Sigmoid colon (tissue), 4 donors: ENCODE measurements around the gene NSMF.

Source experiments
- EP300 ChIP-seq, 4 donors: sonication (generic); formaldehyde crosslinking; IDR thresholded peaks; one replicate each; pipeline ENCODE4 v1.6.1; 2017; ENCODE audit warnings: antibody characterized with exemption in 4 of 4
- POLR2A ChIP-seq, 2 donors: fragments of 450-650 bp; IDR thresholded peaks; one replicate each; pipeline ENCODE4 v1.6.1; 2016; ENCODE audit warnings: antibody characterized with exemption in 2 of 2, mild to moderate bottlenecking in 2 of 2, moderate library complexity in 2 of 2
- TF ChIP-seq, protein P1 (sequence below), 4 experiments: fragments of 450-650 bp in 3 of 4; fragments of 200-600 bp in 1 of 4; IDR thresholded peaks; one replicate each; pipeline ENCODE4 v1.5.1; 2016 to 2019; ENCODE audit warnings: antibody characterized with exemption in 4 of 4, mild to moderate bottlenecking in 3 of 4, moderate library complexity in 2 of 4

DNA sequence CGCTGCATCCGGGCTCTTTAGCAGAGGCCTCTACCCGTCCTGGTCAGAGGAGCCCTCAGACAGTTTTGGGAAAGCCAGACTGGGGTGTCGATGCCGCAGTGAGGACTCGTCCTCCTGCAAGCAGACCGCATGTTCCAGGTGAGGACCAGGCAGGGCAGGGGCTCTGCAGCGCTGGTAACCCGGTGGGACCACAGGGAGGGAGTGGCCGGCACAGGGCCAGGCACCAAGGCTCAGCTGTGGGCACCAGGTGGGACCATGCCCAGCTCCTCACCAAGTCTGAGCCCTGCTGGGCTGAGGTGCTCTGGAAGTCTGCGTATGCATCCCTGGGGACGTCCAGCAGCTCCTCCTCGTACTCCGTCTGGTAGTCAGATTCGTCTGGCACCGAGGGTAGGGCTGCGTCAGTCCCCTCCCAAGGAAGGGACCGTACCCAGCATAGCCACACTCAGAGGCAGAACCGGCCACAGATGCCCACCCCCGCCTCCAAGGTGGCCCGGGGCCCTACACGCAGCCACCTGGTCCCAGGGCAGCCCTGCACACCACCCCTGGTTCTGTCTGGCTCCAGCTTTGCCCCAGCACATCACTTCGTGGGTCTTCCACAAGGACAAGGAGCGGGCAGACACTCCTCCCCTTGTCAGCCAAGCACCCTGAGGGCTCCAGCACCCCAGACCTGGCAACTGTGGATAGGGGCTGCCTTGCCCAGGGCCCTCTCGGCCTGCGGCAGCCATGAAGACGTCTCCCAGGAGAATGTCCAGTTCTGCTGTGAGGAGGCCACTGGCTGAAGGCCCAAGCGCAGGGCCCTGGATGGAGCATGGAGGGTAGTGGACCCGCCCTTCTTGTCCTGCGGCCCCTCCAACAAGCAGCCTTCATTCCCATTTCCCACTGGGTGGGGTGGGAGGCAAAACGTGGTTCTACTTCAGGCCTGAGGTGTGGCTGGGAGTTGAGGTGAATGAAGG lies 1.5 kb upstream of the NSMF start:
- no peak for TF ChIP-seq POLR2A (IDR thresholded peaks at IDR 0.05)
- TF ChIP-seq, protein P1, sequence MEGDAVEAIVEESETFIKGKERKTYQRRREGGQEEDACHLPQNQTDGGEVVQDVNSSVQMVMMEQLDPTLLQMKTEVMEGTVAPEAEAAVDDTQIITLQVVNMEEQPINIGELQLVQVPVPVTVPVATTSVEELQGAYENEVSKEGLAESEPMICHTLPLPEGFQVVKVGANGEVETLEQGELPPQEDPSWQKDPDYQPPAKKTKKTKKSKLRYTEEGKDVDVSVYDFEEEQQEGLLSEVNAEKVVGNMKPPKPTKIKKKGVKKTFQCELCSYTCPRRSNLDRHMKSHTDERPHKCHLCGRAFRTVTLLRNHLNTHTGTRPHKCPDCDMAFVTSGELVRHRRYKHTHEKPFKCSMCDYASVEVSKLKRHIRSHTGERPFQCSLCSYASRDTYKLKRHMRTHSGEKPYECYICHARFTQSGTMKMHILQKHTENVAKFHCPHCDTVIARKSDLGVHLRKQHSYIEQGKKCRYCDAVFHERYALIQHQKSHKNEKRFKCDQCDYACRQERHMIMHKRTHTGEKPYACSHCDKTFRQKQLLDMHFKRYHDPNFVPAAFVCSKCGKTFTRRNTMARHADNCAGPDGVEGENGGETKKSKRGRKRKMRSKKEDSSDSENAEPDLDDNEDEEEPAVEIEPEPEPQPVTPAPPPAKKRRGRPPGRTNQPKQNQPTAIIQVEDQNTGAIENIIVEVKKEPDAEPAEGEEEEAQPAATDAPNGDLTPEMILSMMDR (IDR thresholded peaks at IDR 0.05) = no peak
- no peak for TF ChIP-seq EP300 (IDR thresholded peaks at IDR 0.05)
